Central memory CD8-positive, alpha-beta T cell (primary cell): Measurements from ENCODE around the gene SLC2A10.

ENCODE experiments used
- ATAC-seq: fragments of 150-1000 bp; cut with Tn5 transposase; replicated peaks from 2 replicates; pipeline ENCODE4 v1.10.0; 2022; ENCODE audit warnings: mild to moderate bottlenecking, moderate FRiP score, moderate number of reproducible peaks; ENCODE audit not compliant: poor library complexity, severe bottlenecking; ENCODE audit errors: extremely low read depth
- DNase-seq, 2 donors: peaks; one replicate each; pipeline ENCODE4 v3.0.0; 2021; ENCODE audit warnings: low spot score in 2 of 2
- H3K27ac Mint-ChIP-seq: one replicate; pipeline ENCODE4 v1.8.0; 2022; ENCODE audit warnings: low read depth, mild to moderate bottlenecking, moderate library complexity, mixed read lengths
- H3K27me3 Mint-ChIP-seq: one replicate; pipeline ENCODE4 v1.8.0; 2022; ENCODE audit warnings: mixed read lengths
- H3K36me3 Mint-ChIP-seq: one replicate; pipeline ENCODE4 v1.8.0; 2022; ENCODE audit warnings: mild to moderate bottlenecking, moderate library complexity, mixed read lengths; ENCODE audit not compliant: insufficient read depth
- H3K4me1 Mint-ChIP-seq: one replicate; pipeline ENCODE4 v1.8.0; 2022; ENCODE audit warnings: mixed read lengths
- H3K4me3 Mint-ChIP-seq: one replicate; pipeline ENCODE4 v1.8.0; 2022; ENCODE audit warnings: mild to moderate bottlenecking, moderate library complexity, mixed read lengths
- H3K9me3 Mint-ChIP-seq: one replicate; pipeline ENCODE4 v1.8.0; 2022; ENCODE audit warnings: mixed read lengths

The SLC2A10 gene

GRCh38 chr20:46688151-46689081 is 21.0 kb upstream of the SLC2A10 start:
- H3K4me3 Mint-ChIP-seq, result peak overlapping the region; percentile 92
- H3K27me3 Mint-ChIP-seq, result no peaks in the 10 kb centered on the region
- H3K36me3 Mint-ChIP-seq, result peaks cover 19% of the 10 kb centered on the region
- DNase-seq, result no peak
- no peaks in the 10 kb centered on the region for H3K9me3 Mint-ChIP-seq
- peak overlapping the region; percentile 96 for H3K27ac Mint-ChIP-seq
- ATAC-seq, result no peak
- H3K4me1 Mint-ChIP-seq, result peaks cover 56% of the 10 kb centered on the region

- H3K27me3 Mint-ChIP-seq, result no peaks in the 10 kb centered on the region
- peak within 1 kb of the TSS; percentile 92 for H3K4me3 Mint-ChIP-seq
- DNase-seq (peak; percentile 91 to 94), ATAC-seq (peak; percentile 94)
- peaks cover 48% of the 10 kb centered on the region for H3K4me1 Mint-ChIP-seq
- H3K27ac Mint-ChIP-seq, result peak within 1 kb of the TSS; percentile 96
- H3K9me3 Mint-ChIP-seq, result no peaks in the 10 kb centered on the region
- peaks cover 19% of the 10 kb centered on the region for H3K36me3 Mint-ChIP-seq
Observed at GRCh38 chr20:46689082-46689753, 20.2 kb upstream of the SLC2A10 start, which contains the start of gene TP53RK. Gene TP53RK, minus strand, starts transcription at chr20:46689444. Its CDS starts 30 bp downstream, at chr20:46689414.

GRCh38 chr20:46689754-46690085 is 19.7 kb upstream of the SLC2A10 start:
- Mint-ChIP-seq H3K9me3 (no peaks in the 10 kb centered on the region), H3K27me3 (no peaks in the 10 kb centered on the region), H3K4me3 (peak overlapping the region; percentile 92), H3K36me3 (peaks cover 19% of the 10 kb centered on the region), H3K27ac (peak overlapping the region; percentile 96), H3K4me1 (peaks cover 52% of the 10 kb centered on the region)
- ATAC-seq (no peak), DNase-seq (no peak)

- DNase-seq (no peak), ATAC-seq (no peak)
- Mint-ChIP-seq H3K27me3 (no peaks in the 10 kb centered on the region), H3K4me3 (peak overlapping the region; percentile 92), H3K4me1 (peaks cover 47% of the 10 kb centered on the region), H3K36me3 (peaks cover 15% of the 10 kb centered on the region), H3K9me3 (no peaks in the 10 kb centered on the region), H3K27ac (peak overlapping the region; percentile 96)
Observed at GRCh38 chr20:46690219-46691106, 19.0 kb upstream of the SLC2A10 start.

GRCh38 chr20:46691196-46691595 is 18.3 kb upstream of the SLC2A10 start:
- H3K4me1 Mint-ChIP-seq, result peaks cover 41% of the 10 kb centered on the region
- H3K36me3 Mint-ChIP-seq, result peaks cover 11% of the 10 kb centered on the region
- H3K4me3 Mint-ChIP-seq, result no peak overlapping the region
- ATAC-seq, result no peak
- no peak overlapping the region for H3K27ac Mint-ChIP-seq
- no peak for DNase-seq
- H3K27me3 Mint-ChIP-seq, result no peaks in the 10 kb centered on the region
- H3K9me3 Mint-ChIP-seq, result no peaks in the 10 kb centered on the region

GRCh38 chr20:46694484-46694883 is 15.0 kb upstream of the SLC2A10 start:
- ATAC-seq, result no peak
- Mint-ChIP-seq H3K4me1 (peaks cover 15% of the 10 kb centered on the region), H3K27ac (no peak overlapping the region), H3K9me3 (no peaks in the 10 kb centered on the region), H3K36me3 (peaks cover 1% of the 10 kb centered on the region), H3K27me3 (peaks cover 22% of the 10 kb centered on the region), H3K4me3 (no peak overlapping the region)
- DNase-seq, result no peak

- Mint-ChIP-seq H3K4me3 (no peak overlapping the region), H3K27ac (no peak overlapping the region), H3K27me3 (peaks cover 36% of the 10 kb centered on the region), H3K36me3 (no peaks in the 10 kb centered on the region), H3K9me3 (no peaks in the 10 kb centered on the region), H3K4me1 (peaks cover 6% of the 10 kb centered on the region)
- no peak for DNase-seq
- no peak for ATAC-seq
Observed at GRCh38 chr20:46695892-46696291, 13.6 kb upstream of the SLC2A10 start.

GRCh38 chr20:46696791-46697279 is 12.6 kb upstream of the SLC2A10 start:
- ATAC-seq, result no peak
- Mint-ChIP-seq H3K9me3 (no peaks in the 10 kb centered on the region), H3K27ac (no peak overlapping the region), H3K27me3 (peaks cover 43% of the 10 kb centered on the region), H3K4me1 (peaks cover 6% of the 10 kb centered on the region), H3K4me3 (no peak overlapping the region), H3K36me3 (no peaks in the 10 kb centered on the region)
- no peak for DNase-seq

GRCh38 chr20:46698788-46699187 is 10.7 kb upstream of the SLC2A10 start:
- Mint-ChIP-seq H3K9me3 (no peaks in the 10 kb centered on the region), H3K36me3 (no peaks in the 10 kb centered on the region), H3K27me3 (peaks cover 47% of the 10 kb centered on the region), H3K4me1 (peaks cover 6% of the 10 kb centered on the region), H3K27ac (no peak overlapping the region), H3K4me3 (no peak overlapping the region)
- no peak for DNase-seq
- no peak for ATAC-seq

GRCh38 chr20:46699651-46700359 is 9.6 kb upstream of the SLC2A10 start:
- no peaks in the 10 kb centered on the region for H3K4me1 Mint-ChIP-seq
- H3K27ac Mint-ChIP-seq, result no peak overlapping the region
- no peaks in the 10 kb centered on the region for H3K36me3 Mint-ChIP-seq
- no peak overlapping the region for H3K4me3 Mint-ChIP-seq
- ATAC-seq (no peak), DNase-seq (no peak)
- peaks cover 57% of the 10 kb centered on the region for H3K27me3 Mint-ChIP-seq
- H3K9me3 Mint-ChIP-seq, result no peaks in the 10 kb centered on the region

- Mint-ChIP-seq H3K9me3 (no peaks in the 10 kb centered on the region), H3K4me3 (no peak overlapping the region), H3K27ac (no peak overlapping the region), H3K27me3 (peaks cover 61% of the 10 kb centered on the region), H3K4me1 (no peaks in the 10 kb centered on the region), H3K36me3 (no peaks in the 10 kb centered on the region)
- DNase-seq, result no peak
- no peak for ATAC-seq
Observed at GRCh38 chr20:46700481-46700880, 9.0 kb upstream of the SLC2A10 start.

- Mint-ChIP-seq H3K4me3 (no peak overlapping the region), H3K27ac (no peak overlapping the region), H3K27me3 (peaks cover 61% of the 10 kb centered on the region), H3K36me3 (no peaks in the 10 kb centered on the region), H3K4me1 (no peaks in the 10 kb centered on the region), H3K9me3 (no peaks in the 10 kb centered on the region)
- ATAC-seq (no peak), DNase-seq (no peak)
Observed at GRCh38 chr20:46701057-46701456, 8.4 kb upstream of the SLC2A10 start.
